ENCODE data around the gene OTOS. TPM values are rescaled to one million over a fixed set of nuclear protein-coding genes. Genes with fewer than 3 reads are reported as not detected.

OTOS gene
- total and polyA plus RNA-seq, 2 of the 13 experiments (the other 11 are each of a cell fraction or from before 2014, with no cell fraction given) = not detected

DNA sequence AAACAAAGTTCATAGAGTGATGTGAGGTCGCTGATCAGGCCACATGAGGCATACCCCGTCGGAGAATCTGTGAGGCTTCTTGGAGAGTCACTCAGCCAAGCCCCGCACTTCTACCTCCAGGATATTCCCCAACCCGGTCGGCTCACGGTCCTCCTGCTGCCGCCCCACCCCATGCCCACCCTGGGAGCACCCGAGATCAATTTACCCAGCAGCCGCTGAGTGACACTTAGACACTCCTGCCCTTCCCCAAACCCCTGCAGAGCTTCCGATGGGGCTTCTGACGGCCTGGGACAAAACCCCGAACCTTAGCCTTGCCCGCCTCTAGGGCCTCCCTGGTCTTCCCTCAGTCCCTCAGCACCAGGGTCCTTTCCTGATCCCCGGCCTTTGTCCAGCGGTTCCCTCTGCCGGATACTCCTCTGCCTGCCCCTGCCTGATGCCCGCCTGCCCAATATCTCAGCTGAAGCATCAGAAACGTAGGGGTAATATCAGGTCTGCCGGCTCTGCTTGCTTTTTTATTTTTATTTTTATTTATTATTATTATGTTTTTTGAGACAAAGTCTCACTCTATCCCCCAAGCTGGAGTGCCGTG lies 18.9 kb upstream of the OTOS start (continued):
- TF ChIP-seq, protein P1, sequence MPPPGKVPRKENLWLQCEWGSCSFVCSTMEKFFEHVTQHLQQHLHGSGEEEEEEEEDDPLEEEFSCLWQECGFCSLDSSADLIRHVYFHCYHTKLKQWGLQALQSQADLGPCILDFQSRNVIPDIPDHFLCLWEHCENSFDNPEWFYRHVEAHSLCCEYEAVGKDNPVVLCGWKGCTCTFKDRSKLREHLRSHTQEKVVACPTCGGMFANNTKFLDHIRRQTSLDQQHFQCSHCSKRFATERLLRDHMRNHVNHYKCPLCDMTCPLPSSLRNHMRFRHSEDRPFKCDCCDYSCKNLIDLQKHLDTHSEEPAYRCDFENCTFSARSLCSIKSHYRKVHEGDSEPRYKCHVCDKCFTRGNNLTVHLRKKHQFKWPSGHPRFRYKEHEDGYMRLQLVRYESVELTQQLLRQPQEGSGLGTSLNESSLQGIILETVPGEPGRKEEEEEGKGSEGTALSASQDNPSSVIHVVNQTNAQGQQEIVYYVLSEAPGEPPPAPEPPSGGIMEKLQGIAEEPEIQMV (CRISPR knock-in tag; IDR thresholded peaks at IDR 0.05; ENCODE audit: low read depth) = no peak
- TF ChIP-seq ZNF619 (CRISPR knock-in tag; IDR thresholded peaks at IDR 0.05) (no peak), KLF13 (CRISPR knock-in tag; IDR thresholded peaks at IDR 0.05) (no peak)
- TF ChIP-seq, protein P2, sequence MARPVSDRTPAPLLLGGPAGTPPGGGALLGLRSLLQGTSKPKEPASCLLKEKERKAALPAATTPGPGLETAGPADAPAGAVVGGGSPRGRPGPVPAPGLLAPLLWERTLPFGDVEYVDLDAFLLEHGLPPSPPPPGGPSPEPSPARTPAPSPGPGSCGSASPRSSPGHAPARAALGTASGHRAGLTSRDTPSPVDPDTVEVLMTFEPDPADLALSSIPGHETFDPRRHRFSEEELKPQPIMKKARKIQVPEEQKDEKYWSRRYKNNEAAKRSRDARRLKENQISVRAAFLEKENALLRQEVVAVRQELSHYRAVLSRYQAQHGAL (CRISPR knock-in tag; IDR thresholded peaks at IDR 0.05; ENCODE audit: not compliant biosample characterization) = no peak

DNA sequence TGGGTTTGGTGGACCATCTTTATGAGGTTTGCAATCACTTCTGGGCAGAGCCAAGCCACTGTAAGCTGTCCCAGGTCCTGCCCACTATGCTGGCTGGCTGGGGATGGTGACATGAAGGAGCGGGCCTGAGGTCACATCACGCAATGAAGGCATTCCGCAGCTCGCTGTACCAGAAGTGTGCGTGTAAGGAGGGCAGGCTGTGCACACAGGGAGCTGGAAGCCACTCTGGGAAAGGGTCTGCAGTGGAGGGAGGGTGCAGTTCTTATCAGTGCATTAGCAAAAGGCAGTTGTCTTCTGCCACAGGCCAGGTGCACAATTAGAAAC lies 16.7 kb upstream of the OTOS start:
- Histone ChIP-seq H3K27me3 (ENCODE audit: control insufficient read depth in 1 of 2, insufficient read depth in 2 of 2, low read length in 2 of 2) (peaks cover 5 to 66% of the 10 kb centered on the region in 2 experiments; a peak in 4 of 5 replicates), H3K4me2 (ENCODE audit: low read depth, low read length) (no peak overlapping the region), H3K36me3 (replicated peaks in 1 of 2; ENCODE audit: control insufficient read depth in 1 of 2, insufficient read depth in 2 of 2, low read length in 2 of 2) (no peaks in the 10 kb centered on the region), H3K27ac (ENCODE audit: extremely low read length, insufficient read depth, low read length) (no peak overlapping the region), H3K9ac (ENCODE audit: insufficient read depth, low read depth, low read length) (no peak overlapping the region), H2AFZ (ENCODE audit: low read length) (no peak overlapping the region), H3K9me3 (ENCODE audit: low read length) (no peaks in the 10 kb centered on the region), H3K4me1 (ENCODE audit: insufficient read depth, low read length) (peaks cover 3% of the 10 kb centered on the region), H4K20me1 (ENCODE audit: insufficient read depth, low read length) (no peaks in the 10 kb centered on the region; the same call in 1 of the 2 replicates), H3K79me2 (ENCODE audit: insufficient read depth, low read length) (no peaks in the 10 kb centered on the region), H3K4me3 (replicated peaks in 1 of 3; ENCODE audit: insufficient read depth in 1 of 3, low read depth in 2 of 3, low read length in 3 of 3) (no peak overlapping the region)
- TF ChIP-seq MAFK (conservative IDR thresholded peaks at IDR 0.05 in 1 of 2, IDR thresholded peaks at IDR 0.05 in 1 of 2; ENCODE audit: low read length in 2 of 2) = no peak
- TF ChIP-seq MXD4 (CRISPR knock-in tag; IDR thresholded peaks at IDR 0.05) = no peak
- no peak for TF ChIP-seq NCOR1 (IDR thresholded peaks at IDR 0.05; ENCODE audit: borderline replicate concordance, low read length)
- no peak for TF ChIP-seq KMT2A (CRISPR knock-in tag; IDR thresholded peaks at IDR 0.05)
- TF ChIP-seq HES4 (CRISPR knock-in tag; IDR thresholded peaks at IDR 0.05; ENCODE audit: borderline replicate concordance) = no peak
- no peak for TF ChIP-seq ZMYM2 (CRISPR knock-in tag; IDR thresholded peaks at IDR 0.05)
- no peak for TF ChIP-seq ZNF768 (CRISPR knock-in tag; IDR thresholded peaks at IDR 0.05)
- ChIA-PET POLR2A (no interaction called here), CTCF (ENCODE audit: low intra/inter-chr PET ratio, low total read pairs) (no interaction called here)
- DNase-seq (ENCODE audit: low spot score) (no peak), FAIRE-seq (no peak), ATAC-seq (peak; percentile 23; the same call in 2 of the 3 replicates)
- WGBS (ENCODE audit: low lambda C conversion rate) = 33% methylated on average over 5 of the region's 5 CpGs
- in situ Hi-C loops (cut with HindIII; ENCODE audit: extremely low pct_ligation_motif_present, low pct_unique_long_range_greater_than_20kb) (no loop called here), intact Hi-C loops (cut with micrococcal nuclease; ENCODE audit: unreplicated experiment) (no loop called here)
- BruUV-seq (replicated peaks) = no TSS peak
